H9 (cell line): ENCODE data around the gene XDH. TPM values are rescaled to one million over a fixed set of nuclear protein-coding genes. Genes with fewer than 3 reads are reported as not detected.

Experiments used
- DNase-seq: peaks from one replicate; pipeline ENCODE4 v3.0.0-alpha.2; 2017
- H2AFZ ChIP-seq: one replicate; pipeline ENCODE4 v1.6.1; 2013; ENCODE audit warnings: mild to moderate bottlenecking, low read length, control low read depth, moderate library complexity
- H2AK5ac ChIP-seq: 2 replicates; pipeline ENCODE4 v1.6.1; 2013; ENCODE audit warnings: low read length, control low read depth, mixed read lengths; ENCODE audit not compliant: insufficient read length
- H2BK120ac ChIP-seq: one replicate; pipeline ENCODE4 v1.6.1; 2013; ENCODE audit warnings: low read depth, mild to moderate bottlenecking, low read length, control low read depth, inconsistent platforms; ENCODE audit not compliant: poor library complexity, severe bottlenecking
- H2BK12ac ChIP-seq: 2 replicates; pipeline ENCODE4 v1.6.1; 2013; ENCODE audit warnings: low read length, control low read depth, mixed read lengths, low read depth; ENCODE audit not compliant: insufficient read length
- H2BK15ac ChIP-seq: 2 replicates; pipeline ENCODE4 v1.6.1; 2013; ENCODE audit warnings: low read depth, low read length, control low read depth
- H2BK20ac ChIP-seq: one replicate; pipeline ENCODE4 v1.6.1; 2013; ENCODE audit warnings: low read depth, mild to moderate bottlenecking, low read length, control low read depth, inconsistent platforms; ENCODE audit not compliant: poor library complexity, severe bottlenecking
- H2BK5ac ChIP-seq: 2 replicates; pipeline ENCODE4 v1.6.1; 2013; ENCODE audit warnings: low read length, control low read depth, mixed read lengths; ENCODE audit not compliant: insufficient read length
- H3K14ac ChIP-seq: 2 replicates; pipeline ENCODE4 v1.6.1; 2013; ENCODE audit warnings: low read length, control low read depth; ENCODE audit not compliant: insufficient read depth
- H3K18ac ChIP-seq: 2 replicates; pipeline ENCODE4 v1.6.1; 2013; ENCODE audit warnings: low read depth, mild to moderate bottlenecking, mixed read lengths, low read length, control low read depth; ENCODE audit not compliant: insufficient read length
- H3K23ac ChIP-seq: 2 replicates; pipeline ENCODE4 v1.6.1; 2013; ENCODE audit warnings: low read length, control low read depth, mixed read lengths, low read depth; ENCODE audit not compliant: insufficient read length
- H3K23me2 ChIP-seq: 2 replicates; pipeline ENCODE4 v1.6.1; 2013; ENCODE audit warnings: low read depth, mild to moderate bottlenecking, mixed read lengths, low read length, control low read depth; ENCODE audit not compliant: insufficient read length, poor library complexity, severe bottlenecking
- H3K27ac ChIP-seq: 2 replicates; pipeline ENCODE4 v1.5.1; 2013; ENCODE audit warnings: low read length, control low read depth, mixed read lengths, low read depth; ENCODE audit not compliant: insufficient read length
- H3K27me3 ChIP-seq: 2 replicates; pipeline ENCODE4 v1.6.1; 2013; ENCODE audit warnings: low read length, control low read depth, inconsistent platforms; ENCODE audit not compliant: insufficient read depth
- H3K4ac ChIP-seq: 2 replicates; pipeline ENCODE4 v1.6.1; 2013; ENCODE audit warnings: low read depth, mild to moderate bottlenecking, control low read depth, inconsistent platforms, low read length, moderate library complexity
- H3K4me1 ChIP-seq: 2 replicates; pipeline ENCODE4 v1.6.1; 2013; ENCODE audit warnings: low read length, control low read depth, inconsistent platforms; ENCODE audit not compliant: insufficient read depth
- H3K4me2 ChIP-seq: 2 replicates; pipeline ENCODE4 v1.6.1; 2013; ENCODE audit warnings: low read length, control low read depth, mixed read lengths; ENCODE audit not compliant: insufficient read length, insufficient read depth
- H3K56ac ChIP-seq: 2 replicates; pipeline ENCODE4 v1.6.1; 2013; ENCODE audit warnings: low read depth, mild to moderate bottlenecking, mixed read lengths, low read length, control low read depth; ENCODE audit not compliant: insufficient read length
- H3K79me1 ChIP-seq: 2 replicates; pipeline ENCODE4 v1.6.1; 2013; ENCODE audit warnings: low read depth, mild to moderate bottlenecking, moderate library complexity, low read length, control low read depth, inconsistent platforms; ENCODE audit not compliant: insufficient read depth, poor library complexity, severe bottlenecking
- H3K79me2 ChIP-seq: 2 replicates; pipeline ENCODE4 v1.6.1; 2013; ENCODE audit warnings: low read length, control low read depth, inconsistent platforms; ENCODE audit not compliant: insufficient read depth
- H3K9ac ChIP-seq: 2 replicates; pipeline ENCODE4 v1.6.1; 2013; ENCODE audit warnings: low read length, control low read depth, mixed read lengths; ENCODE audit not compliant: insufficient read length; ENCODE audit errors: extremely low read depth
- H3K9me3 ChIP-seq: one replicate; pipeline ENCODE4 v1.6.1; 2013; ENCODE audit warnings: low read depth, low read length, inconsistent platforms; ENCODE audit not compliant: control insufficient read depth
- H3T11ph ChIP-seq: one replicate; pipeline ENCODE4 v1.6.1; 2013; ENCODE audit warnings: mild to moderate bottlenecking, low read length, control low read depth, inconsistent platforms
- H4K20me1 ChIP-seq: one replicate; pipeline ENCODE4 v1.6.1; 2013; ENCODE audit not compliant: control insufficient read depth, insufficient read length, insufficient read depth
- H4K5ac ChIP-seq: 2 replicates; pipeline ENCODE4 v1.6.1; 2013; ENCODE audit warnings: low read depth, mild to moderate bottlenecking, mixed read lengths, low read length, control low read depth; ENCODE audit not compliant: insufficient read length
- H4K8ac ChIP-seq: replicated peaks from 2 replicates; pipeline ENCODE4 v1.6.1; 2013; ENCODE audit warnings: low read length, control low read depth, mixed read lengths, low read depth; ENCODE audit not compliant: insufficient read length
- H4K91ac ChIP-seq: 2 replicates; pipeline ENCODE4 v1.6.1; 2013; ENCODE audit warnings: low read depth, mild to moderate bottlenecking, moderate library complexity, mixed read lengths, low read length, control low read depth; ENCODE audit not compliant: insufficient read length
- H3K27ac Mint-ChIP-seq, 3 experiments: 2 replicates in 2 of 3; 3 replicates in 1 of 3; pipeline ENCODE4 v1.8.0; 2020 to 2021; ENCODE audit warnings: mixed read lengths in 3 of 3, mild to moderate bottlenecking in 1 of 3, moderate library complexity in 1 of 3
- H3K27me3 Mint-ChIP-seq: 2 replicates; pipeline ENCODE4 v1.8.0; 2021; ENCODE audit warnings: low read depth, mild to moderate bottlenecking, moderate library complexity, mixed read lengths
- H3K36me3 Mint-ChIP-seq, 3 experiments: 2 replicates in 2 of 3; 3 replicates in 1 of 3; pipeline ENCODE4 v1.8.0; 2020 to 2021; ENCODE audit warnings: low read depth in 3 of 3, mixed read lengths in 3 of 3; ENCODE audit not compliant: insufficient read depth in 1 of 3
- H3K4me1 Mint-ChIP-seq, 2 experiments: 2 replicates each; pipeline ENCODE4 v1.8.0; 2020; ENCODE audit warnings: mixed read lengths in 2 of 2
- H3K4me3 Mint-ChIP-seq, 2 experiments: 2 replicates in 1 of 2; 3 replicates in 1 of 2; pipeline ENCODE4 v1.8.0; 2020 to 2021; ENCODE audit warnings: mild to moderate bottlenecking in 2 of 2, mixed read lengths in 2 of 2, moderate library complexity in 1 of 2
- H3K9me3 Mint-ChIP-seq, 2 experiments: 2 replicates in 1 of 2; 3 replicates in 1 of 2; pipeline ENCODE4 v1.8.0; 2020; ENCODE audit warnings: mild to moderate bottlenecking in 2 of 2, mixed read lengths in 2 of 2, moderate library complexity in 1 of 2
- CTCF ChIP-seq: fragments of 200-600 bp; sonication (generic); conservative IDR thresholded peaks from 3 replicates; pipeline ENCODE4 v1.8.0; 2021; ENCODE audit warnings: antibody characterized with exemption, mild to moderate bottlenecking
- WGBS: extraction: QIAGEN DNeasy Blood & Tissue Kit; methylation state at CpG from one replicate; pipeline ENCODE4 v1.1.7; 2013; ENCODE audit warnings: missing lambda C conversion rate, low lambda C conversion rate, mixed read lengths; ENCODE audit not compliant: insufficient read length; ENCODE audit errors: extremely low coverage; 5-methylcytosine and 5-hydroxymethylcytosine counted together
- total RNA-seq: library from RNA; stranded (reverse); gene quantifications from 2 replicates; pipeline ENCODE4 v1.2.1, GENCODE V29; 2021

XDH gene
- total RNA-seq, 1 experiment from 2014 or later: 1.4 TPM

GRCh38 chr2:31322371-31322770, 92.2 kb downstream of the XDH start:
- Histone ChIP-seq H3K23me2 (no peaks in the 10 kb centered on the region), H3K27me3 (no peaks in the 10 kb centered on the region), H2AFZ (no peak overlapping the region), H2BK12ac (no peak overlapping the region), H3K27ac (no peak overlapping the region), H3K9ac (no peak overlapping the region), H2BK20ac (no peak overlapping the region), H3K4me2 (no peak overlapping the region), H3K18ac (no peak overlapping the region), H2BK5ac (no peak overlapping the region), H2BK120ac (no peak overlapping the region), H2AK5ac (no peak overlapping the region), H3K79me1 (no peaks in the 10 kb centered on the region), H3K9me3 (no peaks in the 10 kb centered on the region), H3K4me1 (no peaks in the 10 kb centered on the region), H3K79me2 (no peaks in the 10 kb centered on the region), H3K14ac (no peak overlapping the region), H4K20me1 (no peaks in the 10 kb centered on the region), H4K91ac (no peak overlapping the region), H3K4ac (no peak overlapping the region), H4K5ac (no peak overlapping the region), H3K56ac (no peak overlapping the region), H2BK15ac (no peak overlapping the region), H3K23ac (no peak overlapping the region), H3T11ph (no peak overlapping the region), H4K8ac (no peak overlapping the region)
- Mint-ChIP-seq H3K27me3 (no peaks in the 10 kb centered on the region), H3K27ac (no peak overlapping the region), H3K9me3 (no peaks in the 10 kb centered on the region), H3K36me3 (no peaks in the 10 kb centered on the region), H3K4me1 (peaks cover 9 to 13% of the 10 kb centered on the region in 2 experiments), H3K4me3 (no peak overlapping the region)
- no CpG with 5 or more reads among the region's 1 CpG for WGBS
- no peak for DNase-seq
- TF ChIP-seq CTCF: no peak
